OCI-LY3 (cell line): ENCODE data around the gene RTBDN.
A peak's percentile ranks its signal among the peaks of the same experiment; 100 is the strongest.

Source experiments
- H2AFZ ChIP-seq: fragments of 200-600, 300-600 bp; shearing (Covaris generic); 2 replicates; pipeline ENCODE4 v1.6.0; 2014; ENCODE audit warnings: antibody characterized with exemption, low read depth, low read length
- H3K27ac ChIP-seq: fragments of 200-600, 300-600 bp; sonication (generic); 2 replicates; pipeline ENCODE4 v1.5.1; 2014; ENCODE audit warnings: mild to moderate bottlenecking, low read length, moderate library complexity, mixed read lengths
- H3K27me3 ChIP-seq: fragments of 200-600, 300-600 bp; sonication (generic); 2 replicates; pipeline ENCODE4 v1.6.1; 2014; ENCODE audit warnings: low read depth, low read length, mixed read lengths
- H3K36me3 ChIP-seq: fragments of 200-600, 300-600 bp; sonication (generic); replicated peaks from 2 replicates; pipeline ENCODE3; 2014; ENCODE audit warnings: low read depth, low read length, mixed read lengths
- H3K4me1 ChIP-seq: fragments of 300-600, 200-600 bp; sonication (generic); 2 replicates; pipeline ENCODE4 v1.6.1; 2014; ENCODE audit warnings: low read length, mixed read lengths
- H3K4me2 ChIP-seq: fragments of 200-600, 300-600 bp; sonication (generic); 2 replicates; pipeline ENCODE4 v1.6.1; 2014; ENCODE audit warnings: low read length, mixed read lengths
- H3K4me3 ChIP-seq: fragments of 300-600, 200-600 bp; sonication (generic); 2 replicates; pipeline ENCODE4 v1.5.1; 2014; ENCODE audit warnings: antibody characterized with exemption, mild to moderate bottlenecking, low read length, moderate library complexity
- H3K79me2 ChIP-seq: fragments of 300-600, 200-600 bp; shearing (Covaris generic); 2 replicates; pipeline ENCODE4 v1.6.1; 2014; ENCODE audit warnings: mild to moderate bottlenecking, low read length, mixed read lengths
- H3K9ac ChIP-seq: fragments of 300-600, 200-600 bp; shearing (Covaris generic); 2 replicates; pipeline ENCODE4 v1.6.0; 2014; ENCODE audit warnings: mild to moderate bottlenecking, low read length, moderate library complexity
- H3K9me3 ChIP-seq: fragments of 200-600, 300-600 bp; shearing (Covaris generic); 2 replicates; pipeline ENCODE4 v1.6.1; 2014; ENCODE audit warnings: low read length, mixed read lengths; ENCODE audit not compliant: insufficient read depth
- H4K20me1 ChIP-seq: fragments of 200-600, 300-600 bp; sonication (generic); 2 replicates; pipeline ENCODE4 v1.6.1; 2016; ENCODE audit warnings: low read length, mixed read lengths; ENCODE audit not compliant: insufficient read depth
- EZH2phosphoT487 ChIP-seq: fragments of 200-600 bp; shearing (Covaris generic); IDR thresholded peaks from 2 replicates; pipeline ENCODE4 v1.6.1; 2018; ENCODE audit warnings: antibody characterized with exemption, mixed run types, low read depth
- TF ChIP-seq, protein P1 (sequence below): fragments of 200-600, 300-600 bp; sonication (generic); IDR thresholded peaks from 2 replicates; pipeline ENCODE4 v1.5.1; 2014; ENCODE audit warnings: antibody characterized with exemption, low read length, low read depth

The RTBDN gene

DNA sequence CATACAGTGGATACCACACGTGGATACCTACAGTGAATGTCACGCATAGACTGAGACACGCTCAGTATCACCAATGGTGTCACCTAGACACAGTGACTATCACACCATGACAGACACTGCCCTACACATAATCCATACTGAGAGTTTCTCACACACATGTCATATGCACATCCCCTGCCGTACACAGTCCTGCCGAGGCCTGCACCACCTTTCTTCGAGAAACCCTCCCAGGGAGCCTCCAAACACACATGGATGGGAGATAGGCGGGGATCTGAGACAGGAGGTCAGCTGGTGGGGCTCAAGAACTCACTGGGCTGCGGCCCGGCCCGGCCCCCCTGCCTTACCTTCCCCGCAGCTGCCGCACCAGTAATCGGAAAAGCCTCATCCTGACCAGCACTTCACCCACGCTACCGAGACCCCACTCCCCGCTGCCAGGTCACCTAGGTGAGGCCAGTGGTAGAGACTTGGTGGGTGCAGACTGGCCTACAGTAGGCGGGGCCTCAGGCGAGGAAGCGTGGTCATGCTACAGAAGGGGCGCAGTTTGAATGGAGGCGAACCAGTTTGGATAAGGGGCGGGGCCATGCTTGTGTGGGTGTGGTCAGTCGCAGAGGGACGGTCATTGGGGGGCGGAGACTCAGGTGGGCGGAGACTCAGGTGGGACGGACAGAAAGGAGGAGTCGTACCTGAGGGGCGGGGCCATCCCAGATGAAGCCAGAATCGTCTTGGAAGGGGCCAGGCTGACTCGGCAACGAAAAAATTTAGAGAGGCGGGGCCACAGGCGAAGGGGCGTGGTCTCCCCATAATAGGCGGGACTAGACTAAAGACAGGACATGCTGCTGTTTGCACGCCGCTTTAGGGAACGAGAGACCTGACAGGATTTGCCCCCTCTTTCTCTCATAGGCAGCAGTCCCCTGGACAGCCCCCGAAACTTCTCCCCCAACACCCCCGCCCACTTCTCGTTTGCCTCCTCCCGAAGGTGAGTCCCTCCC is 6.0 kb upstream of the RTBDN start:
- TF ChIP-seq EZH2phosphoT487 = no peak
- TF ChIP-seq, protein P1, sequence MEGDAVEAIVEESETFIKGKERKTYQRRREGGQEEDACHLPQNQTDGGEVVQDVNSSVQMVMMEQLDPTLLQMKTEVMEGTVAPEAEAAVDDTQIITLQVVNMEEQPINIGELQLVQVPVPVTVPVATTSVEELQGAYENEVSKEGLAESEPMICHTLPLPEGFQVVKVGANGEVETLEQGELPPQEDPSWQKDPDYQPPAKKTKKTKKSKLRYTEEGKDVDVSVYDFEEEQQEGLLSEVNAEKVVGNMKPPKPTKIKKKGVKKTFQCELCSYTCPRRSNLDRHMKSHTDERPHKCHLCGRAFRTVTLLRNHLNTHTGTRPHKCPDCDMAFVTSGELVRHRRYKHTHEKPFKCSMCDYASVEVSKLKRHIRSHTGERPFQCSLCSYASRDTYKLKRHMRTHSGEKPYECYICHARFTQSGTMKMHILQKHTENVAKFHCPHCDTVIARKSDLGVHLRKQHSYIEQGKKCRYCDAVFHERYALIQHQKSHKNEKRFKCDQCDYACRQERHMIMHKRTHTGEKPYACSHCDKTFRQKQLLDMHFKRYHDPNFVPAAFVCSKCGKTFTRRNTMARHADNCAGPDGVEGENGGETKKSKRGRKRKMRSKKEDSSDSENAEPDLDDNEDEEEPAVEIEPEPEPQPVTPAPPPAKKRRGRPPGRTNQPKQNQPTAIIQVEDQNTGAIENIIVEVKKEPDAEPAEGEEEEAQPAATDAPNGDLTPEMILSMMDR = no peak
- peaks cover 3% of the 10 kb centered on the region; the same call in 1 of the 2 replicates for H3K79me2 ChIP-seq
- no peaks in the 10 kb centered on the region for H3K9me3 ChIP-seq
- H3K4me3 ChIP-seq = no peak overlapping the region
- H3K9ac ChIP-seq = no peak overlapping the region
- H3K4me2 ChIP-seq = no peak overlapping the region
- peaks cover 8% of the 10 kb centered on the region; the same call in 1 of the 2 replicates for H3K27me3 ChIP-seq
- H4K20me1 ChIP-seq = 0 out of 2 replicates have a peak, but pooled peaks cover 6% of the 10 kb centered on the region
- H3K36me3 ChIP-seq = peaks cover 10% of the 10 kb centered on the region
- no peak overlapping the region for H3K27ac ChIP-seq
- no peak overlapping the region for H2AFZ ChIP-seq
- peaks cover 14% of the 10 kb centered on the region for H3K4me1 ChIP-seq

GRCh38 chr19:12838886-12839756 is 4.7 kb upstream of the RTBDN start:
- H4K20me1 ChIP-seq = 0 out of 2 replicates have a peak, but pooled peaks cover 6% of the 10 kb centered on the region
- 0 out of 2 replicates have a peak overlapping the region, but pooled peaks have one; percentile 8 for H2AFZ ChIP-seq
- peak overlapping the region; percentile 92 for H3K4me3 ChIP-seq
- peaks cover 12% of the 10 kb centered on the region for H3K27me3 ChIP-seq
- peaks cover 3% of the 10 kb centered on the region; the same call in 1 of the 2 replicates for H3K79me2 ChIP-seq
- no peak overlapping the region for H3K27ac ChIP-seq
- peak overlapping the region; percentile 76 for H3K4me2 ChIP-seq
- H3K9me3 ChIP-seq = no peaks in the 10 kb centered on the region
- peak overlapping the region; percentile 76 for H3K9ac ChIP-seq
- H3K4me1 ChIP-seq = peaks cover 19% of the 10 kb centered on the region
- no peak for TF ChIP-seq EZH2phosphoT487
- TF ChIP-seq, protein P1 = no peak
- H3K36me3 ChIP-seq = peaks cover 10% of the 10 kb centered on the region

DNA sequence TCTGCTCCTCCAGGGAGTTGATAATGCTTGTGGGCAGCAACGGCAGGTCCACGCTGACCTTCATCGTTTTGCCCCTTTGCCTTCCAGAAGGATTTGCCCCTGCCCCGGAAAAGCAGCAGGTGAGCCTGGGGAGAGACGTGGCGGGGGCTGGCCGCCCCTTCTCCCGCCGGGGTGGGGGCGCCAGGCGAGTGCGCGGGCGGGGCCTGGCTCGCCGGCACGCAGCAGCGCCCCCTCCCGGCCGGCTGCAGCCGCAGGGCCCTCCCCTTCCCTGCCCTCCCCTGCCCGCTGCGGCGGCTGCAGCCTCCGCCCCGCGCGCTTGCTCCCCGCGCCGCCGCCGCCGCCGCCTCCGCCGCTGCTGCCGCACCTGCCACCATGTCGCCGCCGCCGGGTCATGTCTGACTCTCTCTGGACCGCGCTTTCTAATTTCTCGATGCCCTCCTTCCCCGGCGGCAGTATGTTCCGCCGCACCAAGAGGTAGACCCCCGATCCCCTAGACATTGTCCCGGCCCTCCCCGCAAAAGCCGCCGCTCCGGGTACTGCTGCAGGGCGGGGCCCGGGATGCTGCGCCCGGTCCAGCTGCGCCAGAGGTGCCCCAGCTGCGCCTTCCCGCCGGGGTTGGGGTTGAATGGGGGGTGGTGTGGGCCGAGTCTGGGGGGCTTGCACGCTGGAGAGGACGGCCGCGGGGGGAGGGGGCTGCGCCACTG is 4.0 kb upstream of the RTBDN start, which contains the start of gene MAST1:
Gene MAST1, plus strand, starts transcription at position 334 of the 704 bp plus-strand sequence. Its CDS starts 58 bp downstream, at position 392.
- Histone ChIP-seq H4K20me1 (0 out of 2 replicates have a peak, but pooled peaks cover 6% of the 10 kb centered on the region), H3K79me2 (peaks cover 3% of the 10 kb centered on the region; the same call in 1 of the 2 replicates), H3K9me3 (no peaks in the 10 kb centered on the region), H3K4me2 (peak within 1 kb of the TSS; percentile 80), H3K4me1 (peaks cover 21% of the 10 kb centered on the region), H3K9ac (peak within 1 kb of the TSS; percentile 76), H3K36me3 (peaks cover 10% of the 10 kb centered on the region), H2AFZ (peak within 1 kb of the TSS; percentile 77), H3K4me3 (peak within 1 kb of the TSS; percentile 92), H3K27me3 (peaks cover 12% of the 10 kb centered on the region), H3K27ac (no peak within 1 kb of the TSS)
- TF ChIP-seq, protein P1 = peak; percentile 52
- TF ChIP-seq EZH2phosphoT487 = no peak
